Naive thymus-derived CD4-positive, alpha-beta T cell (primary cell): Measurements from ENCODE around the gene ACOX1. TPM values are rescaled to one million over a fixed set of nuclear protein-coding genes. Genes with fewer than 3 reads are reported as not detected.

Experiments
- ATAC-seq: fragments of 150-1000 bp; cut with Tn5 transposase; 2 replicates; pipeline ENCODE4 v1.10.0; 2021; ENCODE audit warnings: mild to moderate bottlenecking, moderate library complexity
- CTCF ChIA-PET: fragments of 350-600 bp; sonication (Branson Sonifier 250); formaldehyde crosslinking; loops from one replicate; lab custom pipeline; 2021; ENCODE audit warnings: antibody characterized with exemption; lab: Charles Lee
- POLR2A ChIA-PET: fragments of 350-600 bp; sonication (Branson Sonifier 250); formaldehyde crosslinking; loops from one replicate; lab custom pipeline; 2021; ENCODE audit warnings: antibody characterized with exemption, inconsistent platforms; lab: Charles Lee
- DNase-seq, 9 donors: peaks; one replicate each; pipeline versions ENCODE4 v3.0.0 to v3.0.0-alpha.2; 2020 to 2022; ENCODE audit warnings: mixed read lengths in 1 of 9
- H3K27ac ChIP-seq: one replicate; pipeline ENCODE4 v1.7.0; 2013; ENCODE audit warnings: mild to moderate bottlenecking, low read depth, low read length, moderate library complexity
- H3K27me3 ChIP-seq, 2 donors: one replicate each; pipeline ENCODE4 v1.7.0; 2013; ENCODE audit warnings: low read length in 2 of 2, mild to moderate bottlenecking in 2 of 2, moderate library complexity in 2 of 2; ENCODE audit not compliant: control insufficient read depth in 2 of 2, insufficient read depth in 2 of 2
- H3K36me3 ChIP-seq, 3 experiments: 1 replicate in 2 of 3; 2 replicates in 1 of 3; pipeline ENCODE4 v1.7.0; 2013; ENCODE audit warnings: low read length in 3 of 3, mild to moderate bottlenecking in 3 of 3, moderate library complexity in 1 of 3; ENCODE audit not compliant: insufficient read depth in 3 of 3, control insufficient read depth in 2 of 3
- H3K4me1 ChIP-seq, 2 donors: one replicate each; pipeline ENCODE4 v1.7.0; 2013; ENCODE audit warnings: low read length in 2 of 2, mild to moderate bottlenecking in 2 of 2, moderate library complexity in 1 of 2; ENCODE audit not compliant: control insufficient read depth in 2 of 2, insufficient read depth in 2 of 2
- H3K4me3 ChIP-seq: 2 replicates; pipeline ENCODE4 v1.7.0; 2013; ENCODE audit warnings: mild to moderate bottlenecking, low read length
- H3K9me3 ChIP-seq, 3 experiments: 1 replicate in 2 of 3; 2 replicates in 1 of 3; pipeline ENCODE4 v1.7.0; 2013; ENCODE audit warnings: low read length in 3 of 3; ENCODE audit not compliant: control insufficient read depth in 2 of 3
- H3K27ac Mint-ChIP-seq, 9 donors: one replicate each; pipeline ENCODE4 v1.8.0; 2020 to 2022; ENCODE audit warnings: mixed read lengths in 9 of 9, mild to moderate bottlenecking in 8 of 9, moderate library complexity in 5 of 9, inconsistent platforms in 2 of 9
- H3K27me3 Mint-ChIP-seq, 5 donors: one replicate each; pipeline ENCODE4 v1.8.0; 2021 to 2022; ENCODE audit warnings: mixed read lengths in 5 of 5, mild to moderate bottlenecking in 1 of 5
- H3K36me3 Mint-ChIP-seq, 5 donors: one replicate each; pipeline ENCODE4 v1.8.0; 2020 to 2022; ENCODE audit warnings: mixed read lengths in 5 of 5, mild to moderate bottlenecking in 3 of 5, inconsistent platforms in 1 of 5
- H3K4me1 Mint-ChIP-seq, 7 donors: one replicate each; pipeline ENCODE4 v1.8.0; 2020 to 2022; ENCODE audit warnings: mixed read lengths in 7 of 7, mild to moderate bottlenecking in 3 of 7, inconsistent platforms in 1 of 7
- H3K4me3 Mint-ChIP-seq, 10 donors: one replicate each; pipeline ENCODE4 v1.8.0; 2020 to 2022; ENCODE audit warnings: mild to moderate bottlenecking in 10 of 10, mixed read lengths in 10 of 10, moderate library complexity in 6 of 10, inconsistent platforms in 2 of 10
- H3K9me3 Mint-ChIP-seq, 11 donors: one replicate each; pipeline ENCODE4 v1.8.0; 2020 to 2022; ENCODE audit warnings: mixed read lengths in 11 of 11, mild to moderate bottlenecking in 4 of 11, inconsistent platforms in 1 of 11, moderate library complexity in 1 of 11
- intact Hi-C, 2 donors: fragments of 100-400 bp; cut with micrococcal nuclease; formaldehyde crosslinking; loops; one replicate each; pipeline ENCODE4 v1.15.1; 2023
- polyA plus RNA-seq, 2 donors: library from polyadenylated mRNA; unstranded; fragments of 300-500 nt; fragmentation: Illumina TruSeq; gene quantifications; one replicate each; pipeline ENCODE4 v1.2.3, GENCODE V29; 2021
- total RNA-seq, 6 experiments: library from RNA in 5 of 6; stranded (reverse) in 5 of 6; gene quantifications; 1 replicate in 5 of 6; 2 replicates in 1 of 6; pipeline ENCODE4 v1.2.3 and lab custom pipeline; 2021 to 2026

ACOX1 gene
- total and polyA plus RNA-seq, 7 experiments from 2014 or later: 12.5 to 35.0 (median 30.9) TPM

DNA sequence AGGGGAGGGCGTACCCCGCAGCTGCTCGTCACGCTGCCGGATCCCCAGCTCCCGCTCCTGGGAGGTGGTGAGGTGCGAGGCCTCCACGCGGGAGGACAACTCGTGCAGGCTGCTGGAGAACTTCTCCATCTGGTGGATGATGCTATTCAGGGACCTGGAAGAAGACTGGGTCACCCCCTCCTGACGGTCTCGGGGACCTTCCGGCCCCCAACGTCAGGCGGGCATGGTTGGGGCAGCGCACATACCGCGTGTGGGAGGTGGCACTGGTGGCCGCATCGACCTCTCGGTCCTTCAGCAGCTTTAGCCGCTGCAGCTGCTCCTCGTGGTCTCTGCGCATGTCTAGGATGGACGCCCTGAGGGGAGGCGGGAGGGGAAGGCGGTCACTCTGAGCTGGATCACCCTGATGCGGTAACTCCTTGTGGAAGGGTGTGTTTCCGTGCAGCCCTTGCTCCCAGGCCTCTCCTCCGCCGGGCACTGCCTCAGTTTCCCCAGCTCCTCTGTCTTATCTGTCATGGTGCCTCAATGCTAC, 61.0 kb downstream of the ACOX1 start:
- Mint-ChIP-seq H3K4me3 (no peak overlapping the region), H3K9me3 (no peaks in the 10 kb centered on the region), H3K27me3 (no peaks in the 10 kb centered on the region), H3K4me1 (peaks cover 0 to 5% (median 0%) of the 10 kb centered on the region in 7 donors), H3K36me3 (peaks cover 4 to 31% (median 9%) of the 10 kb centered on the region in 5 donors), H3K27ac (no peak overlapping the region)
- no peak overlapping the region for H3K4me3 ChIP-seq
- ChIA-PET CTCF (no interaction called here), POLR2A (no interaction called here)
- no peak overlapping the region for H3K27ac ChIP-seq
- intact Hi-C loops: no loop called here
- H3K4me1 ChIP-seq: no peaks in the 10 kb centered on the region
- no peaks in the 10 kb centered on the region for H3K27me3 ChIP-seq
- ATAC-seq (no peak), DNase-seq (no peak)
- H3K9me3 ChIP-seq: no peaks in the 10 kb centered on the region
- H3K36me3 ChIP-seq: peaks cover 0 to 45% (median 0%) of the 10 kb centered on the region in 3 experiments

GRCh38 chr17:75917141-75917916, 61.6 kb downstream of the ACOX1 start:
- ATAC-seq: no peak
- H3K27ac Mint-ChIP-seq: peak overlapping the region in 2 of 9 donors; percentile 19 to 62
- Histone ChIP-seq H3K4me3 (no peak overlapping the region), H3K27me3 (no peaks in the 10 kb centered on the region), H3K9me3 (no peaks in the 10 kb centered on the region), H3K27ac (no peak overlapping the region), H3K4me1 (no peaks in the 10 kb centered on the region), H3K36me3 (peaks cover 0 to 45% (median 0%) of the 10 kb centered on the region in 3 experiments)
- peaks cover 0 to 5% (median 0%) of the 10 kb centered on the region in 7 donors for H3K4me1 Mint-ChIP-seq
- intact Hi-C loops: no loop called here
- CTCF ChIA-PET: interaction anchor here (0.6 kb wide), 1 partner anchor 605 kb away, joined by 4 read pairs; no protein-coding TSS in a partner anchor
- DNase-seq: no peak
- H3K9me3 Mint-ChIP-seq: no peaks in the 10 kb centered on the region
- H3K27me3 Mint-ChIP-seq: no peaks in the 10 kb centered on the region
- POLR2A ChIA-PET: interaction anchor here (1.0 kb wide), 1 partner anchor 62 kb away, joined by 3 read pairs; the partner anchor contains the start of gene WBP2
- peaks cover 4 to 25% (median 5%) of the 10 kb centered on the region in 5 donors for H3K36me3 Mint-ChIP-seq
- H3K4me3 Mint-ChIP-seq: no peak overlapping the region

DNA sequence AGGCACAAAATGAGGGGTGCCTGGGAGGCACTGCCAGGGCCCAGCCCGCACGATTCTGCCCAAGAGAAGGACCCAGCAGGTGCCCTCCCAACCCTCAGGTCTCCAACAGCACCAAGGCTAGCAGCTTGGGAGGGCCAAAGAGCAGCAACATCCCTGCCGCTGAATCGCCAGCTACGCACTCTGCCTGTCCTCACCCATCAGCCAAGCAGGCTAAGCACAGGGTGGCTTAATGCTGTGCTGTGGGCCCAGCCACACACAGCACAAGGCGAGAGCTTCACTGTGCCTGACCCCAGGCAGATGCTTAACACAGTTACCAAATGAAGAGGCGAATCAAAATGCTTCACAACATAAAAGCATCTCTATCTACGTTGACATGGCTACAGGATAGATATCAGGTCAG, 63.7 kb downstream of the ACOX1 start:
- no peak for ATAC-seq
- Histone ChIP-seq H3K27ac (no peak overlapping the region), H3K9me3 (no peaks in the 10 kb centered on the region), H3K4me1 (no peaks in the 10 kb centered on the region), H3K4me3 (no peak overlapping the region), H3K36me3 (peaks cover 0 to 40% (median 0%) of the 10 kb centered on the region in 3 experiments), H3K27me3 (no peaks in the 10 kb centered on the region)
- H3K4me3 Mint-ChIP-seq: no peak overlapping the region
- H3K4me1 Mint-ChIP-seq: peaks cover 0 to 5% (median 0%) of the 10 kb centered on the region in 7 donors
- CTCF ChIA-PET: interaction anchor here (0.7 kb wide), 1 partner anchor 305 kb away, joined by 4 read pairs; no protein-coding TSS in a partner anchor
- H3K36me3 Mint-ChIP-seq: peaks cover 4 to 27% (median 4%) of the 10 kb centered on the region in 5 donors
- no peaks in the 10 kb centered on the region for H3K27me3 Mint-ChIP-seq
- H3K27ac Mint-ChIP-seq: no peak overlapping the region
- POLR2A ChIA-PET: interaction anchor here (1.0 kb wide), 1 partner anchor 23 kb away, joined by 3 read pairs; no protein-coding TSS in a partner anchor
- intact Hi-C loops: no loop called here
- no peaks in the 10 kb centered on the region for H3K9me3 Mint-ChIP-seq
- DNase-seq: no peak

GRCh38 chr17:75914643-75915267, 64.2 kb downstream of the ACOX1 start:
- Histone ChIP-seq H3K36me3 (peaks cover 0 to 35% (median 0%) of the 10 kb centered on the region in 3 experiments), H3K27me3 (no peaks in the 10 kb centered on the region), H3K4me3 (no peak overlapping the region), H3K9me3 (no peaks in the 10 kb centered on the region), H3K27ac (no peak overlapping the region), H3K4me1 (no peaks in the 10 kb centered on the region)
- DNase-seq (no peak), ATAC-seq (no peak)
- Mint-ChIP-seq H3K9me3 (no peaks in the 10 kb centered on the region), H3K4me3 (no peak overlapping the region), H3K27me3 (no peaks in the 10 kb centered on the region), H3K4me1 (peaks cover 0 to 6% (median 4%) of the 10 kb centered on the region in 7 donors), H3K27ac (no peak overlapping the region), H3K36me3 (peaks cover 4 to 26% (median 4%) of the 10 kb centered on the region in 5 donors)
- intact Hi-C loops: no loop called here
- CTCF ChIA-PET: no interaction called here
- POLR2A ChIA-PET: interaction anchor here (0.5 kb wide), 1 partner anchor 607 kb away, joined by 3 read pairs; no protein-coding TSS in a partner anchor

- no peak overlapping the region for H3K27ac ChIP-seq
- Mint-ChIP-seq H3K27me3 (no peaks in the 10 kb centered on the region), H3K4me3 (no peak overlapping the region), H3K36me3 (peaks cover 4 to 19% (median 4%) of the 10 kb centered on the region in 5 donors), H3K27ac (no peak overlapping the region), H3K9me3 (no peaks in the 10 kb centered on the region), H3K4me1 (peaks cover 0 to 13% (median 5%) of the 10 kb centered on the region in 7 donors)
- POLR2A ChIA-PET: no interaction called here
- no peak overlapping the region for H3K4me3 ChIP-seq
- DNase-seq: no peak
- H3K4me1 ChIP-seq: no peaks in the 10 kb centered on the region
- H3K9me3 ChIP-seq: no peaks in the 10 kb centered on the region
- CTCF ChIA-PET: no interaction called here
- ATAC-seq: no peak
- intact Hi-C loops: no loop called here
- no peaks in the 10 kb centered on the region for H3K27me3 ChIP-seq
- H3K36me3 ChIP-seq: peaks cover 0 to 28% (median 0%) of the 10 kb centered on the region in 3 experiments
Measured at GRCh38 chr17:75913537-75914210, 65.3 kb downstream of the ACOX1 start.

- POLR2A ChIA-PET: interaction anchor here (1.0 to 1.5 kb wide), 2 partner anchors 11 to 14 kb away, joined by 3 to 8 read pairs; partner anchors contain the start of gene TRIM65
- no peak overlapping the region for H3K4me3 Mint-ChIP-seq
- intact Hi-C loops: no loop called here
Measured at GRCh38 chr17:75910699-75911098, 68.3 kb downstream of the ACOX1 start.

More at GRCh38 chr17:75910699-75911098, 68.3 kb downstream of the ACOX1 start:
- Mint-ChIP-seq H3K9me3 (peaks cover 0 to 4% (median 0%) of the 10 kb centered on the region in 11 donors), H3K4me1 (peaks cover 0 to 17% (median 12%) of the 10 kb centered on the region in 7 donors), H3K36me3 (peaks cover 0 to 15% (median 0%) of the 10 kb centered on the region in 5 donors), H3K27ac (no peak overlapping the region), H3K27me3 (no peaks in the 10 kb centered on the region)
- DNase-seq (no peak), ATAC-seq (no peak)
- peaks cover 0 to 20% (median 0%) of the 10 kb centered on the region in 3 experiments for H3K36me3 ChIP-seq
- H3K27me3 ChIP-seq: no peaks in the 10 kb centered on the region
- CTCF ChIA-PET: interaction anchor here (0.7 to 2.4 kb wide), 4 partner anchors 17 to 95 kb away, joined by 3 to 6 read pairs (median 4); no protein-coding TSS in a partner anchor
- no peaks in the 10 kb centered on the region for H3K9me3 ChIP-seq
- no peaks in the 10 kb centered on the region for H3K4me1 ChIP-seq
- no peak overlapping the region for H3K4me3 ChIP-seq
- no peak overlapping the region for H3K27ac ChIP-seq
